Pancreas (tissue), 10 donors: ENCODE measurements around the gene MYO15A. TPM values are rescaled to one million over a fixed set of nuclear protein-coding genes. Genes with fewer than 3 reads are reported as not detected.
A peak's percentile ranks its signal among the peaks of the same experiment; 100 is the strongest.

ENCODE experiments used
- ATAC-seq, 4 donors: fragments of 200-7000 bp; cut with Tn5 transposase; one replicate each; pipeline versions ENCODE4 v1.8.0 to v1.9.1; 2020; ENCODE audit warnings: mild to moderate bottlenecking in 4 of 4, moderate library complexity in 4 of 4
- DNase-seq, 6 donors: peaks; one replicate each; pipeline ENCODE4 v3.0.0-alpha.2; 2020
- FAIRE-seq: peaks from 2 replicates; lab custom pipeline; 2012; peaks lifted over from hg19 to GRCh38; lab: Jason Lieb, UNC
- H3K27ac ChIP-seq, 4 donors: fragments of 200-600 bp; sonication (generic); 1 replicate in 3 of 4; 2 replicates in 1 of 4; pipeline versions ENCODE4 v1.5.0 to v1.8.0; 2020
- H3K27me3 ChIP-seq, 4 donors: fragments of 200-600 bp; one replicate each; pipeline ENCODE4 v1.8.0; 2021
- H3K36me3 ChIP-seq, 3 donors: fragments of 200-600 bp; sonication (generic) in 1 of 3; one replicate each; pipeline versions ENCODE4 v1.5.0 to v1.8.0; 2020 to 2021
- H3K4me1 ChIP-seq, 3 donors: fragments of 200-600 bp; one replicate each; pipeline ENCODE4 v1.8.0; 2021
- H3K4me3 ChIP-seq, 4 donors: fragments of 200-600 bp; sonication (generic) in 2 of 4; one replicate each; pipeline versions ENCODE4 v1.5.0 to v1.8.0; 2020 to 2021
- H3K9me3 ChIP-seq, 4 donors: fragments of 200-600 bp; one replicate each; pipeline ENCODE4 v1.8.0; 2021
- CTCF ChIP-seq, 4 donors: fragments of 200-600 bp; sonication (generic) in 3 of 4; IDR thresholded peaks; one replicate each; pipeline versions ENCODE4 v1.5.0 to v1.8.0; 2021; ENCODE audit warnings: antibody characterized with exemption in 4 of 4
- WGBS, 2 donors: extraction: QIAGEN DNeasy Blood & Tissue Kit; methylation state at CpG; one replicate each; pipeline ENCODE4 v1.1.7; 2013; 5-methylcytosine and 5-hydroxymethylcytosine counted together
- intact Hi-C, 3 donors: fragments of 100-400 bp; cut with DNase I; formaldehyde crosslinking; loops; one replicate each; pipeline versions ENCODE4 v1.11.1 to v1.14.2; 2022
- polyA plus RNA-seq, 2 donors: library from polyadenylated mRNA; stranded (reverse); fragments of 200-250 nt; gene quantifications; one replicate each; pipeline ENCODE4 v1.2.3, GENCODE V29; 2013
- total RNA-seq, 6 donors: library from RNA; stranded (reverse); fragmentation: NEBNext Ultra II Directional in 4 of 6; extraction: Animal tissue kit (Norgen Biotek cat#: 25700) in 4 of 6; gene quantifications; one replicate each; pipeline versions ENCODE4 v1.2.1 to v1.2.4, GENCODE V29; 2021 to 2023
- donor health status: healthy with polysubstance abuse.
- donor health status: DM: no; HTN: no; CAD: no; lungs with moderate emphysema.
- donor health status: DM: no; HTN: no; CAD: no.
- donor health status: control.
- donor health status: control.
- donor health status: Bipolar disorder and iron deficiency.
- donor health status: DM: yes; HTN: yes; CAD: no.
- donor health status: DM: no; HTN: no; CAD: no.
- donor health status: DM: no; HTN: no; CAD: no.
- donor health status: DM: yes; HTN: yes; CAD: no.

The MYO15A gene
- total and polyA plus RNA-seq, 8 donors: 0.13 to 4.9 (median 0.87) TPM

GRCh38 chr17:18139092-18139491 is 30.5 kb downstream of the MYO15A start:
- 83 to 90% methylated on average over 2 of the region's 2 CpGs for WGBS, 2 donors
- intact Hi-C loops: no loop called here
- H3K27ac ChIP-seq: no peak overlapping the region
- H3K27me3 ChIP-seq: no peaks in the 10 kb centered on the region
- H3K4me3 ChIP-seq: no peak overlapping the region
- ATAC-seq: no peak
- no peak for TF ChIP-seq CTCF (IDR thresholded peaks at IDR 0.05)
- H3K4me1 ChIP-seq: no peaks in the 10 kb centered on the region
- no peaks in the 10 kb centered on the region for H3K9me3 ChIP-seq
- H3K36me3 ChIP-seq: no peaks in the 10 kb centered on the region
- no peak for DNase-seq
- no peak for FAIRE-seq

GRCh38 chr17:18139498-18139897 is 30.9 kb downstream of the MYO15A start:
- ATAC-seq (no peak), DNase-seq (no peak), FAIRE-seq (no peak)
- H3K4me3 ChIP-seq: no peak overlapping the region
- H3K36me3 ChIP-seq: no peaks in the 10 kb centered on the region
- no peak overlapping the region for H3K27ac ChIP-seq
- H3K9me3 ChIP-seq: no peaks in the 10 kb centered on the region
- no peaks in the 10 kb centered on the region for H3K4me1 ChIP-seq
- H3K27me3 ChIP-seq: no peaks in the 10 kb centered on the region
- WGBS, 2 donors: 81 to 90% methylated on average over 14 of the region's 14 CpGs
- no peak for TF ChIP-seq CTCF (IDR thresholded peaks at IDR 0.05)
- intact Hi-C loops: no loop called here

GRCh38 chr17:18139949-18140348 is 31.4 kb downstream of the MYO15A start:
- Histone ChIP-seq H3K36me3 (no peaks in the 10 kb centered on the region), H3K4me3 (no peak overlapping the region), H3K27me3 (no peaks in the 10 kb centered on the region), H3K27ac (no peak overlapping the region), H3K4me1 (no peaks in the 10 kb centered on the region), H3K9me3 (no peaks in the 10 kb centered on the region)
- ATAC-seq: no peak
- no peak for DNase-seq
- intact Hi-C loops: no loop called here
- WGBS, 2 donors: 67 to 76% methylated on average over 3 of the region's 3 CpGs
- FAIRE-seq: no peak
- TF ChIP-seq CTCF (IDR thresholded peaks at IDR 0.05): no peak

GRCh38 chr17:18140648-18141047 is 32.1 kb downstream of the MYO15A start:
- TF ChIP-seq CTCF (IDR thresholded peaks at IDR 0.05): no peak
- FAIRE-seq: no peak
- Histone ChIP-seq H3K9me3 (no peaks in the 10 kb centered on the region), H3K27ac (no peak overlapping the region), H3K27me3 (no peaks in the 10 kb centered on the region), H3K4me3 (no peak overlapping the region), H3K36me3 (no peaks in the 10 kb centered on the region), H3K4me1 (no peaks in the 10 kb centered on the region)
- 69 to 77% methylated on average over 3 of the region's 3 CpGs for WGBS, 2 donors
- ATAC-seq: peak in 1 of 4 donors; percentile 5
- DNase-seq: no peak
- intact Hi-C loops: no loop called here

- 19 to 23% methylated on average over 9 of the region's 9 CpGs for WGBS, 2 donors
- TF ChIP-seq CTCF (IDR thresholded peaks at IDR 0.05): peak; percentile 28 to 60 (median 54)
- Histone ChIP-seq H3K9me3 (no peaks in the 10 kb centered on the region), H3K4me3 (no peak overlapping the region), H3K27me3 (no peaks in the 10 kb centered on the region), H3K27ac (no peak overlapping the region), H3K36me3 (no peaks in the 10 kb centered on the region), H3K4me1 (no peaks in the 10 kb centered on the region)
- FAIRE-seq: peak; percentile 95
- intact Hi-C loops: no loop called here
- ATAC-seq: peak; percentile 55 to 89 (median 78)
- DNase-seq: no peak
These were observed 32.8 kb downstream of the MYO15A start for GRCh38 chr17:18141210-18141803.
